GM12878 (cell line): ENCODE results near the gene DENND1C. TPM values are rescaled to one million over a fixed set of nuclear protein-coding genes. Genes with fewer than 3 reads are reported as not detected.

Experiments used
- BCLAF1 ChIP-seq: fragments of 450-650 bp; IDR thresholded peaks from 2 replicates; pipeline ENCODE4 v1.6.1; 2017; ENCODE audit warnings: antibody characterized with exemption, mild to moderate bottlenecking, moderate library complexity
- E4F1 ChIP-seq: fragments of 450-650 bp; IDR thresholded peaks from 2 replicates; pipeline ENCODE4 v1.6.1; 2018; ENCODE audit warnings: borderline replicate concordance, mild to moderate bottlenecking; ENCODE audit not compliant: partially characterized antibody
- HDAC6 ChIP-seq: fragments of 200-600 bp; sonication (generic); IDR thresholded peaks from one replicate; pipeline ENCODE4 v1.8.0; 2017; ENCODE audit warnings: antibody characterized with exemption; ENCODE audit not compliant: unreplicated experiment
- IRF3 ChIP-seq: fragments of 450-650 bp; IDR thresholded peaks from 2 replicates; pipeline ENCODE4 v1.6.1; 2014; ENCODE audit warnings: mild to moderate bottlenecking
- MXI1 ChIP-seq: fragments of 150-350 bp; IDR thresholded peaks from 2 replicates; pipeline ENCODE4 v1.6.1; 2011; ENCODE audit warnings: low read depth, mild to moderate bottlenecking, inconsistent platforms, low read length, improper control_type of control experiment
- RELB ChIP-seq: fragments of 450-650 bp; IDR thresholded peaks from 2 replicates; pipeline ENCODE4 v1.6.1; 2017; ENCODE audit warnings: low read depth, mild to moderate bottlenecking, moderate library complexity
- YBX1 ChIP-seq: fragments of 450-650 bp; IDR thresholded peaks from 2 replicates; pipeline ENCODE4 v1.6.1; 2016; ENCODE audit warnings: antibody characterized with exemption
- polyA plus RNA-seq, 11 experiments: library from polyadenylated mRNA; depleted of rRNA in 4 of 11; unstranded in 6 of 11; stranded (reverse) in 5 of 11; fragments of >200 nt; fragmentation: Nextera tagmentation in 4 of 11; fragmentation: Illumina TruSeq in 1 of 11; extraction: Ambion mirVana in 4 of 11; extraction: Trizol in 1 of 11; gene quantifications; 1 replicate in 1 of 11; 2 replicates in 10 of 11; pipeline versions ENCODE4 v1.2.1 to v1.2.3, GENCODE V29; 2011 to 2016; ENCODE audit warnings: inconsistent platforms in 2 of 11, missing spikeins in 2 of 11, low read depth in 1 of 11
- total RNA-seq, 4 experiments: library from RNA; depleted of rRNA in 3 of 4; stranded (reverse); fragments of >200 nt in 3 of 4; fragmentation: Illumina TruSeq in 1 of 4; extraction: Trizol in 1 of 4; gene quantifications; 2 replicates each; pipeline versions ENCODE4 v1.2.1 to v1.2.3, GENCODE V29; 2013 to 2021

DENND1C gene
- total and polyA plus RNA-seq, 10 of the 15 experiments (the other 5 are each of a cell fraction or from before 2014, with no cell fraction given): 2.4 to 54.3 (median 32.7) TPM

GRCh38 chr19:6530386-6531162 lies 49.0 kb upstream of the DENND1C start, which contains the start of gene TNFSF9 (continued):
- TF ChIP-seq E4F1 (no peak), RELB (peak; percentile 95), IRF3 (no peak; the same call in 1 of the 2 replicates), YBX1 (no peak), MXI1 (peak; percentile 71), HDAC6 (no peak), BCLAF1 (no peak)
- TF ChIP-seq, all 136 proteins: peak for 56
